Measurements from ENCODE around the gene CCDC154. TPM values are rescaled to one million over a fixed set of nuclear protein-coding genes. Genes with fewer than 3 reads are reported as not detected.

CCDC154 gene
- total and polyA plus RNA-seq, 2 of the 4 experiments (the other 2 are of a cell fraction): 0.09 TPM; not detected in 1

GRCh38 chr16:1436731-1437355, 7.5 kb downstream of the CCDC154 start:
- Histone ChIP-seq H3K79me1 (ENCODE audit: low read depth in 1 of 2, low read length in 2 of 2) (no peaks in the 10 kb centered on the region), H2BK15ac (ENCODE audit: low read depth, low read length) (no peak overlapping the region), H4K8ac (ENCODE audit: low read depth in 2 of 2, low read length in 2 of 2) (no peak overlapping the region), H4K20me1 (ENCODE audit: insufficient read depth, low read length) (no peaks in the 10 kb centered on the region), H3K23ac (ENCODE audit: low read depth, low read length) (no peak overlapping the region), H3K4me3 (ENCODE audit: insufficient read depth, low read depth, low read length) (no peak overlapping the region), H2BK20ac (ENCODE audit: low read depth, low read length) (no peak overlapping the region), H3K9me3 (ENCODE audit: control insufficient read depth, insufficient read depth, low read length) (no peaks in the 10 kb centered on the region), H2BK120ac (ENCODE audit: low read depth, low read length) (no peak overlapping the region), H3K9me1 (ENCODE audit: insufficient read depth, low read length) (no peaks in the 10 kb centered on the region), H3K36me3 (ENCODE audit: control insufficient read depth, insufficient read depth, low read length) (no peaks in the 10 kb centered on the region), H2AK5ac (ENCODE audit: low read depth, low read length) (no peak overlapping the region), H3K4me1 (ENCODE audit: control insufficient read depth, insufficient read depth, low read length) (no peaks in the 10 kb centered on the region), H3K27me3 (ENCODE audit: control insufficient read depth, insufficient read depth, low read length) (peaks cover 6% of the 10 kb centered on the region; the same call in 1 of the 2 replicates), H3K4ac (ENCODE audit: low read depth, low read length) (no peak overlapping the region), H4K5ac (ENCODE audit: low read depth, low read length) (no peak overlapping the region), H3K56ac (ENCODE audit: extremely low read depth, insufficient read depth, low read length) (no peak overlapping the region), H3K18ac (ENCODE audit: low read depth, low read length) (no peak overlapping the region), H2BK5ac (ENCODE audit: low read depth, low read length, poor library complexity, severe bottlenecking) (no peak overlapping the region), H4K91ac (ENCODE audit: insufficient read depth, low read depth, low read length) (no peak overlapping the region), H3K14ac (replicated peaks; ENCODE audit: low read depth, low read length) (no peak overlapping the region), H3K27ac (ENCODE audit: insufficient read depth, low read length) (no peak overlapping the region), H2AFZ (replicated peaks; ENCODE audit: low read length, poor library complexity) (peak overlapping the region; percentile 21), H2AK9ac (replicated peaks; ENCODE audit: low read depth, low read length, poor library complexity) (peak overlapping the region; percentile 82), H3K4me2 (ENCODE audit: low read depth, low read length) (no peak overlapping the region), H3K9ac (ENCODE audit: low read depth, low read length) (no peak overlapping the region)
- in situ Hi-C loops (cut with MboI; ENCODE audit: low sequenced_read_pairs) (no loop called here), dilution Hi-C loops (cut with HindIII; ENCODE audit: low sequenced_read_pairs, unreplicated experiment) (no loop called here), intact Hi-C loops (cut with micrococcal nuclease) (no loop called here)
- DNase-seq (no peak), ATAC-seq (ENCODE audit: low read depth) (no peak)
- TF ChIP-seq FOS (IDR thresholded peaks at IDR 0.05; ENCODE audit: low read depth, low read length) (no peak), MAZ (IDR thresholded peaks at IDR 0.05; ENCODE audit: borderline replicate concordance, low read depth, low read length) (no peak), NFE2L2 (IDR thresholded peaks at IDR 0.05; ENCODE audit: low read depth, low read length) (no peak), RCOR1 (IDR thresholded peaks at IDR 0.05; ENCODE audit: insufficient replicate concordance, low read length) (no peak), ELK1 (IDR thresholded peaks at IDR 0.05; ENCODE audit: borderline replicate concordance, low read depth, low read length) (no peak), CTCF (conservative IDR thresholded peaks at IDR 0.05; ENCODE audit: low read depth, low read length) (no peak), SMC3 (IDR thresholded peaks at IDR 0.05; ENCODE audit: low read depth, low read length) (no peak), RFX5 (IDR thresholded peaks at IDR 0.05; ENCODE audit: low read depth, low read length) (no peak), MXI1 (IDR thresholded peaks at IDR 0.05; ENCODE audit: borderline replicate concordance, low read depth, low read length) (no peak), BHLHE40 (IDR thresholded peaks at IDR 0.05; ENCODE audit: low read depth, low read length) (no peak)
- POLR2A ChIA-PET (ENCODE audit: unreplicated experiment): no interaction called here
- BruUV-seq (replicated peaks): no TSS peak
- CTCF ChIA-PET: no interaction called here
- WGBS, 2 experiments (ENCODE audit: extremely low coverage in 2 of 2, insufficient read length in 1 of 2): 84% methylated on average over 42 of the region's 47 CpGs; no CpG with 5 or more reads in 1 of the 2 experiments

Data from IMR-90 (cell line).